Colonic mucosa (tissue), 4 donors: ENCODE data around the gene SLC35D2. TPM values are rescaled to one million over a fixed set of nuclear protein-coding genes. Genes with fewer than 3 reads are reported as not detected.

ENCODE experiments used
- DNase-seq: peaks from one replicate; pipeline ENCODE4 v3.0.0-alpha.2; 2020
- H3K27ac ChIP-seq: fragments of 200-600 bp; one replicate; pipeline ENCODE4 v1.8.0; 2021
- H3K27me3 ChIP-seq: fragments of 200-600 bp; one replicate; pipeline ENCODE4 v1.8.0; 2021
- H3K36me3 ChIP-seq: fragments of 200-600 bp; one replicate; pipeline ENCODE4 v1.8.0; 2021
- H3K4me1 ChIP-seq: fragments of 200-600 bp; one replicate; pipeline ENCODE4 v1.8.0; 2021; ENCODE audit warnings: mild to moderate bottlenecking
- H3K4me3 ChIP-seq: fragments of 200-600 bp; one replicate; pipeline ENCODE4 v1.8.0; 2021
- H3K9ac ChIP-seq, 2 donors: one replicate each; pipeline ENCODE4 v1.7.0; 2013; ENCODE audit warnings: control low read depth in 2 of 2, low read depth in 2 of 2, low read length in 2 of 2
- H3K9me3 ChIP-seq: fragments of 200-600 bp; one replicate; pipeline ENCODE4 v1.8.0; 2021
- CTCF ChIP-seq: fragments of 200-600 bp; IDR thresholded peaks from one replicate; pipeline ENCODE4 v1.8.0; 2022; ENCODE audit warnings: antibody characterized with exemption, mild to moderate bottlenecking
- intact Hi-C: fragments of 100-400 bp; cut with DNase I; formaldehyde crosslinking; loops from one replicate; pipeline ENCODE4 v1.14.1; 2022
- total RNA-seq, 2 donors: library from RNA; stranded (reverse); fragmentation: NEBNext Ultra II Directional in 1 of 2; extraction: Animal tissue kit (Norgen Biotek cat#: 25700) in 1 of 2; gene quantifications; one replicate each; pipeline ENCODE4 v1.2.1, GENCODE V29; 2021
- donor health status: healthy.
- donor health status: DM: no; HTN: no; CAD: no.
- donor health status: DM: no; HTN: no; CAD: no.

Gene SLC35D2
- total RNA-seq, 2 donors from 2014 or later = 57.8 to 95.0 TPM

- Histone ChIP-seq H3K27ac (no peak overlapping the region), H3K9me3 (no peaks in the 10 kb centered on the region), H3K4me1 (no peaks in the 10 kb centered on the region), H3K9ac (no peak overlapping the region), H3K27me3 (no peaks in the 10 kb centered on the region), H3K36me3 (no peaks in the 10 kb centered on the region), H3K4me3 (no peak overlapping the region)
- intact Hi-C loops = no loop called here
- TF ChIP-seq CTCF = no peak
- no peak for DNase-seq
Measured at GRCh38 chr9:96305171-96305570, 78.3 kb downstream of the SLC35D2 start.

GRCh38 chr9:96304230-96304629 lies 79.3 kb downstream of the SLC35D2 start:
- TF ChIP-seq CTCF = no peak
- Histone ChIP-seq H3K4me1 (no peaks in the 10 kb centered on the region), H3K9ac (no peak overlapping the region), H3K27ac (no peak overlapping the region), H3K36me3 (no peaks in the 10 kb centered on the region), H3K27me3 (no peaks in the 10 kb centered on the region), H3K9me3 (no peaks in the 10 kb centered on the region), H3K4me3 (no peak overlapping the region)
- intact Hi-C loops = no loop called here
- no peak for DNase-seq

- no peak for TF ChIP-seq CTCF
- Histone ChIP-seq H3K4me3 (no peak within 1 kb of the TSS), H3K27ac (no peak within 1 kb of the TSS), H3K4me1 (no peaks in the 10 kb centered on the region), H3K9ac (no peak within 1 kb of the TSS), H3K27me3 (no peaks in the 10 kb centered on the region), H3K9me3 (no peaks in the 10 kb centered on the region), H3K36me3 (no peaks in the 10 kb centered on the region)
- no peak for DNase-seq
- intact Hi-C loops = no loop called here
Measured at GRCh38 chr9:96302021-96302420, 81.5 kb downstream of the SLC35D2 start, which contains the start of gene HSD17B3. Gene HSD17B3, minus strand, starts transcription at chr9:96302176. Its CDS starts 72 bp downstream, at chr9:96302104.

- Histone ChIP-seq H3K36me3 (no peaks in the 10 kb centered on the region), H3K27ac (no peak overlapping the region), H3K27me3 (no peaks in the 10 kb centered on the region), H3K4me3 (no peak overlapping the region), H3K9me3 (no peaks in the 10 kb centered on the region), H3K9ac (no peak overlapping the region), H3K4me1 (no peaks in the 10 kb centered on the region)
- no peak for DNase-seq
- no peak for TF ChIP-seq CTCF
- intact Hi-C loops = no loop called here
Measured at GRCh38 chr9:96299823-96300222, 83.7 kb downstream of the SLC35D2 start.

GRCh38 chr9:96294159-96294545 lies 89.4 kb downstream of the SLC35D2 start:
- Histone ChIP-seq H3K4me3 (no peak overlapping the region), H3K27ac (no peak overlapping the region), H3K9me3 (no peaks in the 10 kb centered on the region), H3K27me3 (no peaks in the 10 kb centered on the region), H3K9ac (no peak overlapping the region), H3K36me3 (no peaks in the 10 kb centered on the region), H3K4me1 (no peaks in the 10 kb centered on the region)
- no peak for DNase-seq
- TF ChIP-seq CTCF = no peak
- intact Hi-C loops = no loop called here
